Body of pancreas (tissue), 4 donors: Measurements from ENCODE around the gene SLC3A2.

ENCODE experiments used
- POLR2A ChIP-seq, 3 donors: fragments of 450-650 bp; IDR thresholded peaks; one replicate each; pipeline ENCODE4 v1.6.1; 2016; ENCODE audit warnings: antibody characterized with exemption in 3 of 3, mild to moderate bottlenecking in 2 of 3
- TF ChIP-seq, protein P1 (sequence below), 7 experiments: fragments of 450-650 bp in 4 of 7; fragments of 200-600 bp in 3 of 7; sonication (generic) in 3 of 7; IDR thresholded peaks; one replicate each; pipeline ENCODE4 v1.5.1; 2016 to 2019; ENCODE audit warnings: antibody characterized with exemption in 7 of 7

DNA sequence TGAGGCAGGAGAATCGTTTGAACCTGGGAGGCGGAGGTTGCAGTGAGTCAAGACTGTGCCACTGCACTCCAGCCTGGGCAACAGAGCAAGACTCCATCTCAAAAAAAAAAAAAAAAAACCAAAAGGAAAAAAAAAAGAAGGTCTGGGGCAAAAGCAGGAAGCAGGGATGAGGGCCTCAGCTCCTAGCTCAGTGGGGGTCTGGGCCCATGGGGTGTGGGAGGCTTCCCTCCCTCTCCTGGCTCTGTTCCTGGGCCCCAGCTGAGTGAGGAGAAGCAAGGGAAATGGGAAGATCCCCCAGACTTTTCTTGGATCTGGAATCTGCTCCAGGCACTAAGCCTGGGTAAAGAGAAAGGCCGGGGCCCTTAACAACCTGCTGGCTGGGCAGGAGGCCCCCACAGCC, 31.6 kb downstream of the SLC3A2 start:
- TF ChIP-seq, protein P1, sequence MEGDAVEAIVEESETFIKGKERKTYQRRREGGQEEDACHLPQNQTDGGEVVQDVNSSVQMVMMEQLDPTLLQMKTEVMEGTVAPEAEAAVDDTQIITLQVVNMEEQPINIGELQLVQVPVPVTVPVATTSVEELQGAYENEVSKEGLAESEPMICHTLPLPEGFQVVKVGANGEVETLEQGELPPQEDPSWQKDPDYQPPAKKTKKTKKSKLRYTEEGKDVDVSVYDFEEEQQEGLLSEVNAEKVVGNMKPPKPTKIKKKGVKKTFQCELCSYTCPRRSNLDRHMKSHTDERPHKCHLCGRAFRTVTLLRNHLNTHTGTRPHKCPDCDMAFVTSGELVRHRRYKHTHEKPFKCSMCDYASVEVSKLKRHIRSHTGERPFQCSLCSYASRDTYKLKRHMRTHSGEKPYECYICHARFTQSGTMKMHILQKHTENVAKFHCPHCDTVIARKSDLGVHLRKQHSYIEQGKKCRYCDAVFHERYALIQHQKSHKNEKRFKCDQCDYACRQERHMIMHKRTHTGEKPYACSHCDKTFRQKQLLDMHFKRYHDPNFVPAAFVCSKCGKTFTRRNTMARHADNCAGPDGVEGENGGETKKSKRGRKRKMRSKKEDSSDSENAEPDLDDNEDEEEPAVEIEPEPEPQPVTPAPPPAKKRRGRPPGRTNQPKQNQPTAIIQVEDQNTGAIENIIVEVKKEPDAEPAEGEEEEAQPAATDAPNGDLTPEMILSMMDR (IDR thresholded peaks at IDR 0.05) = no peak
- TF ChIP-seq POLR2A (IDR thresholded peaks at IDR 0.05) = no peak
